ENCODE results near the gene ANTXR1. TPM values are rescaled to one million over a fixed set of nuclear protein-coding genes. Genes with fewer than 3 reads are reported as not detected.

ANTXR1 gene
- total RNA-seq, 1 experiment from 2014 or later = 181 TPM

- Histone ChIP-seq H3K4me3 (ENCODE audit: low read depth, low read length, poor library complexity, severe bottlenecking) (no peak overlapping the region), H3K4me1 (ENCODE audit: insufficient read depth, low read length, poor library complexity, severe bottlenecking) (peaks cover 69% of the 10 kb centered on the region), H3K36me3 (ENCODE audit: insufficient read depth, low read length, poor library complexity, severe bottlenecking) (no peaks in the 10 kb centered on the region), H3K27me3 (replicated peaks; ENCODE audit: insufficient read depth, low read depth, low read length, poor library complexity) (no peaks in the 10 kb centered on the region), H3K9me3 (ENCODE audit: low read depth, low read length, poor library complexity, severe bottlenecking) (no peaks in the 10 kb centered on the region), H3K27ac (ENCODE audit: low read depth, low read length, poor library complexity, severe bottlenecking) (peak overlapping the region; percentile 68)
- intact Hi-C loops (cut with micrococcal nuclease; ENCODE audit: unreplicated experiment) = no loop called here
- BruUV-seq (replicated peaks) = no TSS peak
- DNase-seq (ENCODE audit: low spot score) = peak; percentile 66
- TF ChIP-seq EZH2 (IDR thresholded peaks at IDR 0.05; ENCODE audit: borderline replicate concordance, low read depth, low read length, poor library complexity, severe bottlenecking) (no peak), CTCF (conservative IDR thresholded peaks at IDR 0.05; ENCODE audit: low read depth, low read length) (no peak)
- POLR2A ChIA-PET (ENCODE audit: low non-redundant PET) = interaction anchor here (0.5 kb wide), 1 partner anchor 1115 kb away, joined by 4 read pairs; no protein-coding TSS in a partner anchor
- CTCF ChIA-PET = no interaction called here
Measured at GRCh38 chr2:69018678-69019095, 5.7 kb downstream of the ANTXR1 start.

- no TSS peak for BruUV-seq (replicated peaks)
- Histone ChIP-seq H3K4me1 (ENCODE audit: insufficient read depth, low read length, poor library complexity, severe bottlenecking) (peaks cover 65% of the 10 kb centered on the region), H3K4me3 (ENCODE audit: low read depth, low read length, poor library complexity, severe bottlenecking) (peak overlapping the region; percentile 10), H3K27me3 (replicated peaks; ENCODE audit: insufficient read depth, low read depth, low read length, poor library complexity) (no peaks in the 10 kb centered on the region), H3K27ac (ENCODE audit: low read depth, low read length, poor library complexity, severe bottlenecking) (peak overlapping the region; percentile 63), H3K9me3 (ENCODE audit: low read depth, low read length, poor library complexity, severe bottlenecking) (no peaks in the 10 kb centered on the region), H3K36me3 (ENCODE audit: insufficient read depth, low read length, poor library complexity, severe bottlenecking) (no peaks in the 10 kb centered on the region)
- peak; percentile 64 for DNase-seq (ENCODE audit: low spot score)
- intact Hi-C loops (cut with micrococcal nuclease; ENCODE audit: unreplicated experiment) = no loop called here
- ChIA-PET CTCF (no interaction called here), POLR2A (ENCODE audit: low non-redundant PET) (no interaction called here)
- TF ChIP-seq CTCF (conservative IDR thresholded peaks at IDR 0.05; ENCODE audit: low read depth, low read length) (no peak), EZH2 (IDR thresholded peaks at IDR 0.05; ENCODE audit: borderline replicate concordance, low read depth, low read length, poor library complexity, severe bottlenecking) (no peak)
Measured at GRCh38 chr2:69020496-69021426, 7.8 kb downstream of the ANTXR1 start.

GRCh38 chr2:69021727-69022126 is 8.7 kb downstream of the ANTXR1 start:
- intact Hi-C loops (cut with micrococcal nuclease; ENCODE audit: unreplicated experiment) = no loop called here
- BruUV-seq (replicated peaks) = no TSS peak
- Histone ChIP-seq H3K27ac (ENCODE audit: low read depth, low read length, poor library complexity, severe bottlenecking) (peak overlapping the region; percentile 63), H3K27me3 (replicated peaks; ENCODE audit: insufficient read depth, low read depth, low read length, poor library complexity) (no peaks in the 10 kb centered on the region), H3K4me3 (ENCODE audit: low read depth, low read length, poor library complexity, severe bottlenecking) (no peak overlapping the region), H3K4me1 (ENCODE audit: insufficient read depth, low read length, poor library complexity, severe bottlenecking) (peaks cover 55% of the 10 kb centered on the region), H3K9me3 (ENCODE audit: low read depth, low read length, poor library complexity, severe bottlenecking) (no peaks in the 10 kb centered on the region), H3K36me3 (ENCODE audit: insufficient read depth, low read length, poor library complexity, severe bottlenecking) (peaks cover 1% of the 10 kb centered on the region)
- no peak for TF ChIP-seq EZH2 (IDR thresholded peaks at IDR 0.05; ENCODE audit: borderline replicate concordance, low read depth, low read length, poor library complexity, severe bottlenecking)
- no peak for TF ChIP-seq CTCF (conservative IDR thresholded peaks at IDR 0.05; ENCODE audit: low read depth, low read length)
- ChIA-PET CTCF (no interaction called here), POLR2A (ENCODE audit: low non-redundant PET) (no interaction called here)
- peak; percentile 54 for DNase-seq (ENCODE audit: low spot score)

All from A673 (cell line).